Neural crest cell (in vitro differentiated cells): ENCODE data around the gene GMEB2. TPM values are rescaled to one million over a fixed set of nuclear protein-coding genes. Genes with fewer than 3 reads are reported as not detected.

Experiments
- DNase-seq: peaks from one replicate; pipeline ENCODE4 v3.0.0; 2021; ENCODE audit warnings: low read depth, mixed read lengths, low spot score
- H3K27ac Mint-ChIP-seq: one replicate; pipeline ENCODE4 v1.8.0; 2021; ENCODE audit warnings: mild to moderate bottlenecking, mixed read lengths; ENCODE audit not compliant: unreplicated experiment
- H3K27me3 Mint-ChIP-seq: 2 replicates; pipeline ENCODE4 v1.8.0; 2021; ENCODE audit warnings: low read depth, mild to moderate bottlenecking, mixed read lengths
- H3K36me3 Mint-ChIP-seq: 2 replicates; pipeline ENCODE4 v1.8.0; 2021; ENCODE audit warnings: low read depth, mild to moderate bottlenecking, mixed read lengths
- H3K4me1 Mint-ChIP-seq: 2 replicates; pipeline ENCODE4 v1.8.0; 2021; ENCODE audit warnings: mixed read lengths
- H3K4me3 Mint-ChIP-seq: one replicate; pipeline ENCODE4 v1.8.0; 2021; ENCODE audit warnings: mild to moderate bottlenecking, mixed read lengths
- H3K9me3 Mint-ChIP-seq: 2 replicates; pipeline ENCODE4 v1.8.0; 2021; ENCODE audit warnings: mixed read lengths
- total RNA-seq: library from RNA; stranded (reverse); gene quantifications from 2 replicates; pipeline ENCODE4 v1.2.1, GENCODE V29; 2021
- TF ChIP-seq, protein P1 (sequence below): fragments of 200-600 bp; sonication (generic); conservative IDR thresholded peaks from 2 replicates; pipeline ENCODE4 v1.5.0; 2021; ENCODE audit warnings: antibody characterized with exemption, mild to moderate bottlenecking

Gene GMEB2
- total RNA-seq, 1 donor from 2014 or later = 15.2 TPM

DNA sequence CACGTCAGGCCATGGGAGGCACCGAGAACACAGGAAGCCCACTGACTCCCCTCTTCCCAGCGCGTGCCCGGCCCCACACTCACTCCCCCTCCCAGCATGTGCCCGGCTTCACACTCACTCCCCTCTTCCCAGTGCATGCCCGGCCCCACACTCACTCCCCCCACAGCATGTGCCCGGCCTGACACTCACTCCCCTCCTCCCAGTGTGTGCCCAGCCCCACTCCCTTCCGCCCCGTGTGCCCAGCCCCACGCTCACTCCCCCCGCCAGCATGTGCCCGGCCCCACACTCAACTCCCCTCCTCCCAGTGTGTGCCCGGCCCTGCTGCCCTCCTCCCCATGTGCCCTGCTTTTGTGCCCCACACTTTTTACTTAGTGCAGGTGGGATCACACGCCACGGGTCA, 41.0 kb upstream of the GMEB2 start:
- Mint-ChIP-seq H3K27me3 (no peaks in the 10 kb centered on the region), H3K4me3 (no peak overlapping the region), H3K4me1 (no peaks in the 10 kb centered on the region), H3K36me3 (peaks cover 3% of the 10 kb centered on the region), H3K27ac (no peak overlapping the region), H3K9me3 (no peaks in the 10 kb centered on the region)
- TF ChIP-seq, protein P1, sequence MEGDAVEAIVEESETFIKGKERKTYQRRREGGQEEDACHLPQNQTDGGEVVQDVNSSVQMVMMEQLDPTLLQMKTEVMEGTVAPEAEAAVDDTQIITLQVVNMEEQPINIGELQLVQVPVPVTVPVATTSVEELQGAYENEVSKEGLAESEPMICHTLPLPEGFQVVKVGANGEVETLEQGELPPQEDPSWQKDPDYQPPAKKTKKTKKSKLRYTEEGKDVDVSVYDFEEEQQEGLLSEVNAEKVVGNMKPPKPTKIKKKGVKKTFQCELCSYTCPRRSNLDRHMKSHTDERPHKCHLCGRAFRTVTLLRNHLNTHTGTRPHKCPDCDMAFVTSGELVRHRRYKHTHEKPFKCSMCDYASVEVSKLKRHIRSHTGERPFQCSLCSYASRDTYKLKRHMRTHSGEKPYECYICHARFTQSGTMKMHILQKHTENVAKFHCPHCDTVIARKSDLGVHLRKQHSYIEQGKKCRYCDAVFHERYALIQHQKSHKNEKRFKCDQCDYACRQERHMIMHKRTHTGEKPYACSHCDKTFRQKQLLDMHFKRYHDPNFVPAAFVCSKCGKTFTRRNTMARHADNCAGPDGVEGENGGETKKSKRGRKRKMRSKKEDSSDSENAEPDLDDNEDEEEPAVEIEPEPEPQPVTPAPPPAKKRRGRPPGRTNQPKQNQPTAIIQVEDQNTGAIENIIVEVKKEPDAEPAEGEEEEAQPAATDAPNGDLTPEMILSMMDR = no peak
- DNase-seq = no peak

DNA sequence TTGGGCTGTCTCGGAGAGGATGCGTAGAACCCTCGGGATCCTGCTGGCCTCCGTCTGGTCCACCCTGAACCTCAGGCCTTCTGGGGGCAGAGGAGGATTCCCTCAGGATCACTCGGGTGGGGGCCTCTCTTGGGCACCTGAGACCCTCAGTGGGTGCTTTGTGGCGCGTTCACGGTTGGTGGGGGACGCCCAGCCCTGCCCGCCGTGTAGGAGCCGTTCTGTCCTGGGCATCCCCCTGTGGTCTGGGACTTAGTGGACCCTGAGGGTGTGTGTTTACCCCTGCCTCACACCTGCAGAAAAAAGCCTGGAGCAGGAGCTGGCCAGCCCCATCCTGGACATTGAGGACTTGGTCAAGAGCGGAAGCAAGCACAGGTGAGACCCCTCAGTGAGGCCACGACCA, 38.8 kb upstream of the GMEB2 start:
- no peaks in the 10 kb centered on the region for H3K27me3 Mint-ChIP-seq
- TF ChIP-seq, protein P1 = no peak
- no peaks in the 10 kb centered on the region for H3K4me1 Mint-ChIP-seq
- peaks cover 3% of the 10 kb centered on the region for H3K36me3 Mint-ChIP-seq
- H3K4me3 Mint-ChIP-seq = no peak overlapping the region
- DNase-seq = no peak
- H3K27ac Mint-ChIP-seq = no peak overlapping the region
- H3K9me3 Mint-ChIP-seq = no peaks in the 10 kb centered on the region

DNA sequence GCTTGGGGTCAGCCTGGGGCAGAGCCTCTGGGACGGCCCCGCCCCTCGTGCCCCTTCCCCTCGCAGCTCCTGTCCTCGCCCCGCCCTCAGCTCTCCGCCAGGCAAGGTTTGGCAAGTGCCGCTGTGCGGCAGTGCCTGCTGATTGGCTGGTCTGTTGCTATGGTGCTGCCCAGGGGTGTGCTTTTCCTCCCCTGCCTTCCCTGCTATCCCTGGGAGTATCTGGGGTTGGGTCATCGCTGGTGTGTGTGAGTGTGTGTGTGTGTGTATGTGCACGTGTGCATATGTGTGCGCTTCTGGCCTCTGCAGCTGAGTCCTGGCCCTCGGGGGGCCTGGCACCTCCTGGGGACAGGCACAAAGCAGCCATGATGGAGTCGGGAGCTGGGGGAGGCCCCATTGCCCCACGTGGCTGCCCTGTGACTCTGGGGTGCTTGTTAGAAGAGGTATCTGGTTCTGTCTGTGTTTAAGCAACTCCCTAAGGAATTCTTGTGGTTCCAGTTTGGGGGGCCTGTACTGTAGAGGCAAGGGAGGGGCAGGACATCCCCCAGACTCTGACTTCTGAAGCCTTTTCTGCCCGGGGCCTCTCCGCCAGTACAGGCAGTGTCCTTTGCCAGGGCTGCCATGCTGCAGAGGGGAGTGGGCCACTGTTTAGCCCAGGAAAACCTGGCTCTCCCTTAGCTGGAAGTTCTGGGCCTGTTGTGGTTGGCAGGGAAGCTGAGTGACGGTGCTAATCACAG, 38.1 kb upstream of the GMEB2 start:
- DNase-seq = no peak

DNA sequence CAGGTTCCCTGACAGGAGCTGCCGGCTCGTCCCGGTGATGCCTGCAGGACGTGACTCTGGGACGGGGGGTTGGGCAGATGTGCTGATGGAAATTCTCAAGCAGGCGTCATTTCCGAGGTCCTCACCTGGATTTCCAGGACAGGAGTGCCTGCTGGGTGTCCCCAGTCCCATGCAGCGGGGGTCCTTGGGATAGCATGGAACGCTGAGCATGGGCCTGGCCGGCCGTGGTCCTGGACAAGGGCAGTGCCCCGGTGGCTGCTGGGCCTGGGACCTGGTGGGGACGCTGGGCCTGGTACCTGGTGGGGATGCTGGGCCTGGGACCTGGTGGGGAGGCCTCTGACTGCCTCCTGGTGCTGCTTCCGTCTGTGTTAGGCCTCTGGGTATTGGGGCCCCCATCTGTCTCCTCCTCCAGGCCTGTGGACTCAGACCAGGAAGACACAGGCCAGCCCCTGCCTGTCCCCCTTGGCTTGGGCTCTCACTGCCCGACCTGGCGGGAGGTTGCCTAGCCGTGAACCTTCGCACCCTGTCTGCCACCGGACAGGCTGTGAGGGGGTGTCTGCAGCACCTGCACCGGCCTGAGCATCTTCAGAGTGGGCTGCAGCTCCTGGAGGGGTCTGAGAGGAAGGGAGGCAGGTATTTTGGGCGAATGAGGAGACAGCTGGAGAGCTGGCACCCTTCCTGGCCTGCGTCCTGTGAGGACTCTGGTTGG, 37.4 kb upstream of the GMEB2 start:
- no peak overlapping the region for H3K4me3 Mint-ChIP-seq
- TF ChIP-seq, protein P1 = no peak
- no peak overlapping the region for H3K27ac Mint-ChIP-seq
- no peaks in the 10 kb centered on the region for H3K27me3 Mint-ChIP-seq
- H3K9me3 Mint-ChIP-seq = no peaks in the 10 kb centered on the region
- H3K4me1 Mint-ChIP-seq = peaks cover 7% of the 10 kb centered on the region
- no peak for DNase-seq
- peaks cover 3% of the 10 kb centered on the region for H3K36me3 Mint-ChIP-seq

More for the DNA sequence above, 38.1 kb upstream of the GMEB2 start:
- Mint-ChIP-seq H3K9me3 (no peaks in the 10 kb centered on the region), H3K36me3 (peaks cover 3% of the 10 kb centered on the region), H3K27ac (peak overlapping the region; percentile 97), H3K27me3 (no peaks in the 10 kb centered on the region), H3K4me1 (peaks cover under 1% of the 10 kb centered on the region), H3K4me3 (peak overlapping the region; percentile 69)
- TF ChIP-seq, protein P1 = no peak

DNA sequence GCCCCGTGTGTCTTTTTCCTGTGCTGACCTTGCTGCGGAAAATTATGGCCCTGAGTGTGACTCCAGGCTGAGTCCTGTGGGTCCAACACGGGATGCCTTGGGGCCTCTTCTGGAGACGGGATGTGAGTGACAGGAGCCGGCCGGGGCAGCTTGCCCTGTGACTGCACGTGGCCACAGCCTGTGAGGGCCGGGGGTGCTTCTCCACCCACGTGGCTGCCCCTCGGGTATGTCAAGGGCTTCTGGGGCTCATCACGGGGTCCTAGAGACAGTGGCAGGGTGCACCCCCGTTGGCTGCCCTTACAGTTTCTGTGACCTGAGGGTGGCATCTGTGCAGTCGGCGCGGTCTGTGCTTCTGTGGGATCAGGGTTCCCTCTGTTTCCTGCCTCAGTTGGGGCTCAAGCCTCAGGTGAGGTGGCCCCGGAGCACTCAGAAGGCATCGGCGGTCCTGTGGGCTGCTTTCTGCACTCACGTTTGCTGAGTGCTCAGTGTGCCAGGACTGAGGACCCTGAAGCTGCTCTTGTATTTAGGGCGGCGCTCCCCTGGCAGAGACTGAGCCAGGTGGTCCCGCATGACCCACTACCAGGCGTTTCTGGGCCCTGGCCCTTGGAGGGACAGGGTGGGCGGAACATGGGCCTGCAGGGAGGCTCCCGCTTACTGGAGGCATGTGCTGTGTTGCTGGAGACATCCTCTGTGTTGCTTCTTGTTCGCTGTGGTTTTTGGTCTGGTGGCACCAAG, 36.6 kb upstream of the GMEB2 start:
- DNase-seq = no peak
- Mint-ChIP-seq H3K27ac (no peak overlapping the region), H3K36me3 (no peaks in the 10 kb centered on the region), H3K4me1 (peaks cover 15% of the 10 kb centered on the region), H3K9me3 (no peaks in the 10 kb centered on the region), H3K4me3 (no peak overlapping the region), H3K27me3 (no peaks in the 10 kb centered on the region)
- TF ChIP-seq, protein P1 = no peak
